Thyroid gland (tissue), 4 donors: Measurements from ENCODE around the gene EPC1. TPM values are rescaled to one million over a fixed set of nuclear protein-coding genes. Genes with fewer than 3 reads are reported as not detected.

Source experiments
- DNase-seq, 2 donors: peaks; one replicate each; pipeline ENCODE4 v3.0.0-alpha.2; 2019
- H3K27ac ChIP-seq, 3 donors: fragments of 200-600 bp; sonication (generic); 1 replicate in 2 of 3; 2 replicates in 1 of 3; pipeline ENCODE4 v1.5.1; 2016 to 2019; ENCODE audit warnings: mild to moderate bottlenecking in 1 of 3, moderate library complexity in 1 of 3
- H3K27me3 ChIP-seq: fragments of 200-600 bp; sonication (generic); one replicate; pipeline ENCODE4 v1.5.1; 2019
- H3K36me3 ChIP-seq, 2 donors: fragments of 200-600 bp; sonication (generic); one replicate each; pipeline ENCODE4 v1.5.1; 2016 to 2019
- H3K4me1 ChIP-seq, 2 donors: fragments of 200-600 bp; sonication (generic); one replicate each; pipeline ENCODE4 v1.5.1; 2017 to 2019
- H3K4me3 ChIP-seq, 3 donors: fragments of 200-600 bp; sonication (generic); replicated peaks in 1 of 3; 1 replicate in 2 of 3; 2 replicates in 1 of 3; pipeline ENCODE4 v1.5.1; 2016; ENCODE audit warnings: mild to moderate bottlenecking in 1 of 3
- H3K9me3 ChIP-seq: fragments of 200-600 bp; sonication (generic); one replicate; pipeline ENCODE4 v1.5.1; 2017
- POLR2A ChIP-seq, 2 donors: fragments of 450-650 bp; IDR thresholded peaks; one replicate each; pipeline ENCODE4 v1.6.1; 2017; ENCODE audit warnings: antibody characterized with exemption in 2 of 2, mild to moderate bottlenecking in 2 of 2, moderate library complexity in 1 of 2
- WGBS, 2 donors: methylation state at CpG; one replicate each; pipeline ENCODE4 v1.1.5; 2017; 5-methylcytosine and 5-hydroxymethylcytosine counted together
- intact Hi-C: fragments of 100-400 bp; cut with DNase I; formaldehyde crosslinking; loops from one replicate; pipeline ENCODE4 v1.15.1; 2023
- total RNA-seq, 4 donors: library from RNA; depleted of rRNA; stranded (reverse); fragments of >200 nt; gene quantifications; one replicate each; pipeline ENCODE4 v1.2.3, GENCODE V29; 2016
- TF ChIP-seq, protein P1 (sequence below), 6 experiments: fragments of 200-600 bp in 3 of 6; fragments of 450-650 bp in 3 of 6; sonication (generic) in 3 of 6; IDR thresholded peaks; one replicate each; pipeline ENCODE4 v1.5.1; 2016 to 2019; ENCODE audit warnings: antibody characterized with exemption in 6 of 6, mild to moderate bottlenecking in 2 of 6, inconsistent platforms in 1 of 6, moderate library complexity in 1 of 6

EPC1 gene
- total RNA-seq, 4 donors from 2014 or later: 60.0 to 83.4 (median 69.0) TPM

DNA sequence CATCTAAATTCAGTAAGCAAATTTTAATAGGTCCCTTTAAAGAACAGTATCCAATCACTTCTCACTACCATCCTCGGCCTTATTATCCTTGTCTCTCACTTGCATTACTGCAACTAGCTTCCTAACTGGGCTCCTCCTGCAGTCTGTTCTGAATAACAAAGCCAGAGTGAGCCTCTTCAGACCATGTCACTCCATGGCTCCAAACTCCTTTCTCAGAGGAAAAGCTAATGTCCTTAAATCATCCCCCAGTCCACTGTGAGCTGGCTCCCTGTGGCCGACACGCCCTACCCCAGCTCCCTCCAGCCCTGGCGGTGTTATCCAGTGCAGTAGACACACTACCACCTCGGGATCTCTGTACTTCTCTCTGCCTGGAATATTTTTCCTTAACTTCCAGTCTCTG, 80.0 kb downstream of the EPC1 start:
- peaks cover 29 to 46% of the 10 kb centered on the region in 2 donors for H3K36me3 ChIP-seq
- no peak for DNase-seq
- no peaks in the 10 kb centered on the region for H3K9me3 ChIP-seq
- H3K27ac ChIP-seq: no peak overlapping the region
- intact Hi-C loops: no loop called here
- TF ChIP-seq, protein P1, sequence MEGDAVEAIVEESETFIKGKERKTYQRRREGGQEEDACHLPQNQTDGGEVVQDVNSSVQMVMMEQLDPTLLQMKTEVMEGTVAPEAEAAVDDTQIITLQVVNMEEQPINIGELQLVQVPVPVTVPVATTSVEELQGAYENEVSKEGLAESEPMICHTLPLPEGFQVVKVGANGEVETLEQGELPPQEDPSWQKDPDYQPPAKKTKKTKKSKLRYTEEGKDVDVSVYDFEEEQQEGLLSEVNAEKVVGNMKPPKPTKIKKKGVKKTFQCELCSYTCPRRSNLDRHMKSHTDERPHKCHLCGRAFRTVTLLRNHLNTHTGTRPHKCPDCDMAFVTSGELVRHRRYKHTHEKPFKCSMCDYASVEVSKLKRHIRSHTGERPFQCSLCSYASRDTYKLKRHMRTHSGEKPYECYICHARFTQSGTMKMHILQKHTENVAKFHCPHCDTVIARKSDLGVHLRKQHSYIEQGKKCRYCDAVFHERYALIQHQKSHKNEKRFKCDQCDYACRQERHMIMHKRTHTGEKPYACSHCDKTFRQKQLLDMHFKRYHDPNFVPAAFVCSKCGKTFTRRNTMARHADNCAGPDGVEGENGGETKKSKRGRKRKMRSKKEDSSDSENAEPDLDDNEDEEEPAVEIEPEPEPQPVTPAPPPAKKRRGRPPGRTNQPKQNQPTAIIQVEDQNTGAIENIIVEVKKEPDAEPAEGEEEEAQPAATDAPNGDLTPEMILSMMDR (IDR thresholded peaks at IDR 0.05): no peak
- TF ChIP-seq POLR2A (IDR thresholded peaks at IDR 0.05): no peak
- no peaks in the 10 kb centered on the region for H3K27me3 ChIP-seq
- H3K4me1 ChIP-seq: no peaks in the 10 kb centered on the region
- H3K4me3 ChIP-seq: no peak overlapping the region
- 84 to 89% methylated on average over 5 of the region's 5 CpGs for WGBS, 2 donors

DNA sequence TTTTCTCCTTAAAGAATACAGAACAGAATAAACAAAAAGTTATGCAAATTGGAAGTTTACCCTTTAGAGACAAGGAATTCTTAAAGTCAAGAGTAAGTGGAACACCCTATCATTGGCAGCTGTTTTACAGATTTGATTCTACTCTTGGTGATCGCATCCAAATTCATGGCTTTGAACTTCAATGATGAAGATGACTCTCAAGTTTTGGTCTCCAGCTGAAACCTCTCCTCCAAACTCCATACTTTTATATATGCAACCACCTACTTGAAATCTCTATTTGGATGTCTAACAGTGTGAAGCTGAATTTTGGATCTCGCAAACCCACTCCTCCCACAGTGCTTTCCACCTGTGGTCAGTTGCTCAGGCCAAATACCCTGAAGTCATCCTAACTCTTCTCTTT, 80.4 kb downstream of the EPC1 start:
- H3K27me3 ChIP-seq: no peaks in the 10 kb centered on the region
- no peaks in the 10 kb centered on the region for H3K4me1 ChIP-seq
- intact Hi-C loops: no loop called here
- TF ChIP-seq, protein P1 (IDR thresholded peaks at IDR 0.05): no peak
- no peak for TF ChIP-seq POLR2A (IDR thresholded peaks at IDR 0.05)
- no peak for DNase-seq
- H3K4me3 ChIP-seq: no peak overlapping the region
- H3K36me3 ChIP-seq: peaks cover 26 to 42% of the 10 kb centered on the region in 2 donors
- WGBS, 2 donors: 98 to 100% methylated on average over 2 of the region's 2 CpGs
- H3K9me3 ChIP-seq: no peaks in the 10 kb centered on the region
- no peak overlapping the region for H3K27ac ChIP-seq

DNA sequence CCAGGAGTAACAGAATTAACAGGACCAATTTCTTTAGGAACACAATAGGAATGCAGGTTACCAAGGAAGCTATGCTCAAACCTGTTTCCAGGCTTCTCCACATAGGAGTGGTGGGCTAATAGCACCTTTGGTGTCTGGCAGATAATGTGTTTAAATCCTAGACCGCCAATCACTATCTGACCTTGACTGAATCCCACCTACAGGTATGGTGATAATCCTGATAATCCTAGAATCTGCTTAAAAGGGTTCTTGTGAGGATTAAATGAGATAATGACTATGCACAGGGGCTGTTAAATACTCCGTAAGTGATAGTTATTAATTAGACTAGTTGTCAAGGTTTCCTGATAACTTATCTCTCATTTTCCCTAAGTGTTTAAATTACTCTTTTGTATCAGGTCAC, 81.2 kb downstream of the EPC1 start:
- H3K9me3 ChIP-seq: no peaks in the 10 kb centered on the region
- no peak for DNase-seq
- peaks cover 18 to 34% of the 10 kb centered on the region in 2 donors for H3K36me3 ChIP-seq
- no peak overlapping the region for H3K4me3 ChIP-seq
- no peaks in the 10 kb centered on the region for H3K4me1 ChIP-seq
- no peak overlapping the region for H3K27ac ChIP-seq
- intact Hi-C loops: no loop called here
- no peak for TF ChIP-seq POLR2A (IDR thresholded peaks at IDR 0.05)
- TF ChIP-seq, protein P1 (IDR thresholded peaks at IDR 0.05): no peak
- WGBS, 2 donors: 95 to 98% methylated on average over 2 of the region's 2 CpGs
- H3K27me3 ChIP-seq: no peaks in the 10 kb centered on the region

DNA sequence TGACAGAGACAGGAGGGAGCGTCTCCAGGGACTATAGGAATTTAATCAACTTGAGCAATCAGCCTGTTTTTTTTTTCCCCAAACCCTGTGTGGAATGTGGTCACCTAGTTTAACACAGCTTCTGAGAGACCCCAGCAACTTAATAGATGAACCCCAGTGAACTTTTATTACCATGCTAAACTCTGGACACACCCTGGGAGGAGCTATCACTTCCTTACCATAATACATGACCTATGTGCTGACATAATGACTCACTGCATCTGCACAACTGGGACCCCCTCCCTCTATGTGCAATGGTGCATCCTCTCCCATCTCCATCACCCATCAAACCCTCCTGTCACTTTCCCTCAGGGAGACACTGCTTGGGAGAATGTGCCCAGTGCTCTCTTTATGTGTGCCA, 83.7 kb downstream of the EPC1 start:
- Histone ChIP-seq H3K27ac (no peak overlapping the region), H3K4me3 (no peak overlapping the region), H3K27me3 (no peaks in the 10 kb centered on the region), H3K9me3 (no peaks in the 10 kb centered on the region), H3K36me3 (peaks cover 4 to 13% of the 10 kb centered on the region in 2 donors), H3K4me1 (no peaks in the 10 kb centered on the region)
- intact Hi-C loops: no loop called here
- TF ChIP-seq, protein P1 (IDR thresholded peaks at IDR 0.05): no peak
- TF ChIP-seq POLR2A (IDR thresholded peaks at IDR 0.05): no peak
- 79 to 80% methylated on average over 1 of the region's 1 CpG for whole genome bisulfite sequencing, 2 donors
- no peak for DNase-seq

DNA sequence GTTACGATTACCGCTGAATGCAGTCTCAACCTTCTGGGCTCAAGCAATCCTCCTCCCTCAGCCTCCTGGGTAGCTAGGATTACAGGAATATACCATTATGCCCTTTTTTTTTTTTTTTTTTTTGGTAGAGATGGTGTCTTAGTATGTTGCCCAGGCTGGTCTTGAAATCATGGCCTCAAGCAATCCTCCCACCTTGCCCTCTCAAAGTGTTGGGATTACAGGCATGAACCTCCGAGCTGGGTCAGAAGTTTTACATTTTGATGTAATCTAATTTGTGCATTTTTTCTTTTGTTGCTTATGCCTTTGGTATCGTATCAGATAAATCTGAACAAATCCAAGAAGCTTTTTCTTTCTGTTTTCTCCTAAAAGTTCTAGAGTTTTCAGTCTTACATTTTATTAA, 87.4 kb downstream of the EPC1 start:
- WGBS, 2 donors: 95 to 97% methylated on average over 4 of the region's 4 CpGs
- Histone ChIP-seq H3K4me1 (no peaks in the 10 kb centered on the region), H3K4me3 (no peak overlapping the region), H3K27ac (no peak overlapping the region), H3K9me3 (no peaks in the 10 kb centered on the region), H3K36me3 (no peaks in the 10 kb centered on the region), H3K27me3 (no peaks in the 10 kb centered on the region)
- DNase-seq: no peak
- no peak for TF ChIP-seq POLR2A (IDR thresholded peaks at IDR 0.05)
- TF ChIP-seq, protein P1 (IDR thresholded peaks at IDR 0.05): no peak
- intact Hi-C loops: loop anchor here (5.0 kb wide), 1 partner anchor 108 kb away; no protein-coding TSS in a partner anchor
